Activated naive CD4-positive, alpha-beta T cell (primary cell): Measurements from ENCODE around the gene SDK2.

Experiments used
- DNase-seq, 4 experiments: peaks; one replicate each; lab custom pipeline; 2025; lab: John Stamatoyannopoulos, UW

Gene SDK2

GRCh38 chr17:73609758-73610157, 34.5 kb downstream of the SDK2 start:
- DNase-seq = no peak

- no peak for DNase-seq
Measured at GRCh38 chr17:73609060-73609459, 35.2 kb downstream of the SDK2 start.

DNA sequence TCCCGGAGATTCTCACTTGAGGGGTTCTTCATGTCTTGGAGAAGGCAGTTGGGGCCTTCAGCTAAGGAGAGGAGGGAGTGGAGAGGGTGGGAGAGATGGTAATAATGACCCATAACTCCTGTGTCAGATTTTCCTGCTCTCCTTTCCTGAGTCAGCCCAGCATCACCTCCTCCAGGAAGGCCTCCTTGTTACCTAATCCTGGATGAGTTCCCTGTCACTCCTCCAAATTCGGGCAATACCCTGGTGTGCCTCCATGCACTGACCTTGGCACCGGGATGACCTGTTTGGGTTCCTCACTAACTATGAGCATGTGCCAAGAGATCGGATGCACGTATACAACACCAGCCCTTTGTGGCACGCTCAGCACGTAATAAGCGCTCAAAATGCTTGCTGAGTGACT, 38.8 kb downstream of the SDK2 start:
- DNase-seq = no peak

- no peak for DNase-seq
Measured at GRCh38 chr17:73604476-73604875, 39.8 kb downstream of the SDK2 start.

DNA sequence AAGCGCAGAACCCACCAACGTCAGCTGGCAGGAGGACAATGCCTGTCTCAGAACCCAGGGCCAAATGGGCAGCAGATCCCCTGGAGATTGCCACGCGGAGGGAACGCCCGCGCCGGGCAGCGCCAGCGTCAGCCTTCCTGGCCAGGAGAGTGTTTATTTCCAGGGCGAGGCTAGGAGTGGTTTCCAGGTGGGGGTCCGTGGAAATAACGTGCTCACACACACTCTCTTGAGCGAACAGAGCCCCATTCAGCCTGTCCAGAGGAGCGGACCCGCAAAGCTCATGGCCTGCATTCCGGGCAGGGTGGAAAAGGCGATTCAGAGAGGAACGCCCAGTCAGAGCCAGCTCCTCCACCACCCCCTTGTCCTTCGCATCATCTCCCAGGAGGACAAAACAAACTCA, 40.3 kb downstream of the SDK2 start:
- no peak for DNase-seq

DNA sequence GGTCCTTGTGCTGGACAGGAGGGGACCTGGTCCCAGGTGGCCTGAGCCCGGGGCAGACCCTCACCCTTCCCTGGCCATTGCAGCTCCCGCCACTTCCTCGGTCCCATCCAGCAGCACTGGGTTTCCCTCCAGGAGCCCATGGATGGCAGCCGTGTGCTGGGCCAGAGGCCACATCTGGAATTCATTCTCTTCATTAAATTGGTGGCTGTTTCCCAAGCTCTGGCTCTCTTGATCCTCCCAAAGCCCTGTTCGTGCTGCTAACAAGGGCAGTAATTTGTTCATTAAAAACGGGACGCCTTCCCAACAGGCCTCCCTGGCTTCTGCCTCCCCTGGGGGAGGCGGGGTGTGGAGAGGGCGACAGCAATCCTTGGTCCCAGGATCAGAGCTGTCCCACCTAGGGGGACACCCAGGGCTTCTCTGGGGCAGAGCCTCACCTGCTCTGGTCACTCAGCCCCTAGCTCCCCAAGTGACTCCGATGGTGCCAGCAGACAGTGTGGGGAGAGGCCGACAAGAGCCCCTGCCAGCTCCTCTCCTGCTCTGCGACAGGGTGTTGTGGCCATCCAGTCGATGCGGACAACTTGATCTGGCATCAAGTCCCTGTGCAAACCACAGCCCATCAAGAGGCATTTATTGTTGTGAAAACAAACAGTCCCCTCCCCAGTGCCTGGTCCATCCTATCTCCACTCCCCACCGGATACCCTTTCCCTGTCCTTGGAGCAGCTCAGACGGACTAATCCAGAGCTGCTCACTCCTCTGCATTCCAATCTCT, 44.0 kb downstream of the SDK2 start:
- no peak for DNase-seq

- no peak for DNase-seq
Measured at GRCh38 chr17:73599599-73599998, 44.6 kb downstream of the SDK2 start.

GRCh38 chr17:73598212-73598611, 46.0 kb downstream of the SDK2 start:
- DNase-seq = no peak

DNA sequence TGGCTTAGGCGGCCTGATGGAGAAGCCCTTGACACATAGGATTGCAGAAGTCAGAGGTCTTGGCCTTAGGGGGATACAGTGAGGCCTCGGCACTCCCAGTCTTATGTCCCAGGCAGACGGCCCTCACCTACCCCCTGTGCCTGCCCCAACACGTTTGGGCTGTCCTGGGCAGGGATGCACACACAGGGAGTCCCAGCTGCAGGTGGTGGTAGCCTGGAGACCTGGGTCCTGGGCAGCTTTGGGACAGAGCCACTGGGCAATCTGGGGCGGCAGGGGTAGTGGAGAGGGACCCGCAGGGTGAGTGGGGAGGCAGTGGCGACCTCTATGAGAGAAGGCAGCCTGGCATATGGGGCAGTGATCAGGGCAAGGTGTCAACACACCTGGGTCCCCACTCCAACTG, 48.3 kb downstream of the SDK2 start:
- no peak for DNase-seq

GRCh38 chr17:73595479-73595878, 48.8 kb downstream of the SDK2 start:
- peak in 2 of 4 experiments; percentile 7 to 36 for DNase-seq

GRCh38 chr17:73595068-73595467, 49.2 kb downstream of the SDK2 start:
- no peak for DNase-seq

- DNase-seq = no peak
Measured at GRCh38 chr17:73594598-73594997, 49.6 kb downstream of the SDK2 start.

DNA sequence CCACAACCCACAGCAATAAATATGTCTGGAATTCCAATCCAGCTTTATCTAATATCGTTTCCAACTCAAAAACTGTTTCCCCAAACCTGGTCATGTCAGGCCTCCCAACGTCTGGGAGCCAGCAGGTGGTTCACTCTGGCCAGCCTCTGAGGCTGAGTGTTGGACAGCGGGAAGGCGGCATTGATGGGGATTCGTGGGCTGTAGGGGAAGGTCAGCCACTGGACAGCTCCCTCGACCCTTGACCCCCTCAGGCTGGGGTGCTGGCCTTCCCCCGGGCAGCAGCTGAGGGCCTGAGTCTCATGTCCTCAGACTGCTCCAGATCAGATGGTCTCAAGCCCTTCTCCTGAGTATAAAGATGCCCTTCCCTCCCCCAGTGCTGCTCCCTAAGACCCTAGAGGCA, 50.2 kb downstream of the SDK2 start:
- no peak for DNase-seq

GRCh38 chr17:73593249-73593965, 50.8 kb downstream of the SDK2 start:
- no peak for DNase-seq

GRCh38 chr17:73592501-73592961, 51.7 kb downstream of the SDK2 start:
- peak in 1 of 4 experiments; percentile 22 for DNase-seq

DNA sequence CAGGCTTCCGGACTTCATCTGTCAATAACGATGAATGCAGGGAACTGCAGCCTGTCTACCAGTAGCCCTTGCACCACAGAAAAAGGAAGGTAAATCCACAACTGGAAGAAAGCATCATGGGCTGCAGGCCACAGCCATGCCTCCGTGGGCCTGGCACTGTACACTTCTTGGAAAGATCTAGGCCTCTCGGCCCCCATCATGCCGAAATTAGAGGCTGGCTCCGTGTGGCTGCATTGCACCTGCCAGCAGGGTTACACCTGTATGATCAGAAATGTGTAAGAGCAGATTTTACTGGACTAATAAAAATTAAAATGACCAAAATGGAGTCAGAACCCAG, 52.2 kb downstream of the SDK2 start:
- DNase-seq = no peak

GRCh38 chr17:73591296-73592078, 52.8 kb downstream of the SDK2 start:
- peak in 2 of 4 experiments; percentile 45 to 51 for DNase-seq

GRCh38 chr17:73589363-73589980, 54.8 kb downstream of the SDK2 start:
- DNase-seq = no peak

DNA sequence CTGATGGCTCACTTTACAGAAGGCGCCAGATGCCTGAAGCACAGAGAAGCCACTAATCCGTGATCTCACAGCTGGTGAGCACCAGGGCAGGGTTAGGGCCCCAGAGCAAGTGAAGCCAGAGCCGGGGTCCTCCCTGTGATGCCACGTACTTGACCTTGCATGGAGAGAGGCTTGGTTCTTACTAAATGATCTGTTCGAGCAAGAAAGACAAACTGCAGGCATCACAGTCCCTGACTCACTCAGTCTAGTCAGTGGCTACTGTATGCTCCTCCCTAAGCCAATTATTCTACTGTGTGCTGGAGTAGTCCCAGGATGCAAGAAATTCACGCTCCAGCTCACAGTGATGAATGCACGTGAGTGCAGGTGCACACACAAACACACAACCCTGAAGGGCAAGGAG, 55.4 kb downstream of the SDK2 start:
- no peak for DNase-seq

DNA sequence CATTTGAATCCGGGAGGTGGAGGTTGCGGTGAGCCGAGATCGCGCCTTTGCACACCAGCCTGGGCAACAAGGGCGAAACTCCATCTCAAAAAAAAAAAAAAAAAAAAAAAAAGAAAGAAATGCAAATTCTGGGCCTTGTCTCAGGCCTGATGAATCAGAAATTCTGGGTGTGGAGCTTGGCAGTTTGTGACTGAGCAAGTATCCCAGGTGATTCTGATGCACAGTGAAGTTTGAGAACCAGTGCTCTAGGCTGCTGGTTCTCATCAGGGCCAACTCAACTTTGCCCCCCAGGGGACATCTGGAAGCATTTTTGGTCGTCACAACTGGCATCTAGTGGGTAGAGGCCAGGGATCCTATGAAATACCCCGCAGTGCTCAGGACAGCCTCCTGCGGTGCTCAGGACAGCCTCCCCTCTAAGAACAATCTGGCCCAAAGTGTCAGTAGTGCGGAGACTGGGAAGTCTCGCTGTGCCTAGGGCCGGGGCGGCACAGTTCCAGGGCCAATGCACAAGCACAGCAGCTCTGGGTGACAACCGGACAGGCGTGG, 55.9 kb downstream of the SDK2 start:
- no peak for DNase-seq

GRCh38 chr17:73586921-73587602, 57.2 kb downstream of the SDK2 start:
- no peak for DNase-seq
